ENCODE measurements around the gene SCNN1G. TPM values are rescaled to one million over a fixed set of nuclear protein-coding genes. Genes with fewer than 3 reads are reported as not detected.

The SCNN1G gene
- total and polyA plus RNA-seq, 2 of the 13 experiments (the other 11 are each of a cell fraction or from before 2014, with no cell fraction given): not detected

DNA sequence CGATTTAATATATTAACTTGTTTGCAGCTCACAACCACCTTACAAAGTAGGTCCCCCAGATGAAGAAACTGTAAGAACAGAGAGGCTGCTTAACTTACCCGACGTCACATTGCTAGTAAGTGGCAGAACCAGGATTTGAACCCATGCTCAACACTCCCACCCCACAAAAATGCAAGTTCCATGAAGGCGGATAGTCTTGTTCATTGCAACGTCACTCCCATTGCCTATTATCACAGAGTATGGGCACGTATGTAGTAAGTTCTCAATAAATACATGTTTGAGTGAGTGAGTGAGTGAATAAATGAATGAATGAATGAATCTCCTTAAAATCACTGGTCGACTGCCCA is 34.4 kb upstream of the SCNN1G start:
- ChIA-PET CTCF (ENCODE audit: low intra/inter-chr PET ratio, low total read pairs) (no interaction called here), POLR2A (interaction anchor here (1.4 to 2.3 kb wide), 4 partner anchors 13 to 54 kb away, joined by 5 to 11 read pairs (median 5); no protein-coding TSS in a partner anchor)
- DNase-seq (ENCODE audit: low spot score) (no peak), ATAC-seq (no peak), FAIRE-seq (no peak)
- H4K20me1 ChIP-seq (ENCODE audit: insufficient read depth, low read length): peaks cover 7% of the 10 kb centered on the region; the same call in 1 of the 2 replicates
- 27% methylated on average over 7 of the region's 7 CpGs for WGBS (ENCODE audit: low lambda C conversion rate)
- H3K4me1 ChIP-seq (ENCODE audit: insufficient read depth, low read length): peaks cover 74% of the 10 kb centered on the region
- H3K9me3 ChIP-seq (ENCODE audit: low read length): no peaks in the 10 kb centered on the region
- H3K36me3 ChIP-seq (replicated peaks in 1 of 2; ENCODE audit: control insufficient read depth in 1 of 2, insufficient read depth in 2 of 2, low read length in 2 of 2): no peaks in the 10 kb centered on the region; a peak in 1 of 5 replicates
- peak overlapping the region; percentile 74 for H3K27ac ChIP-seq (ENCODE audit: extremely low read length, insufficient read depth, low read length)
- H2AFZ ChIP-seq (ENCODE audit: low read length): no peak overlapping the region
- peaks cover 0 to 5% of the 10 kb centered on the region in 2 experiments; a peak in 1 of 5 replicates for H3K27me3 ChIP-seq (ENCODE audit: control insufficient read depth in 1 of 2, insufficient read depth in 2 of 2, low read length in 2 of 2)
- H3K79me2 ChIP-seq (ENCODE audit: insufficient read depth, low read length): peaks cover 55% of the 10 kb centered on the region
- peak overlapping the region; percentile 85 for H3K9ac ChIP-seq (ENCODE audit: insufficient read depth, low read depth, low read length)
- in situ Hi-C loops (cut with HindIII; ENCODE audit: extremely low pct_ligation_motif_present, low pct_unique_long_range_greater_than_20kb): loop anchor here (10.0 kb wide), 1 partner anchor 63 kb away; no protein-coding TSS in a partner anchor
- peak overlapping the region; percentile 87 for H3K4me2 ChIP-seq (ENCODE audit: low read depth, low read length)
- BruUV-seq (replicated peaks): no TSS peak
- intact Hi-C loops (cut with micrococcal nuclease; ENCODE audit: unreplicated experiment): no loop called here
- peak overlapping the region; percentile 95 to 99 (median 95) for H3K4me3 ChIP-seq (replicated peaks in 1 of 3; ENCODE audit: insufficient read depth in 1 of 3, low read depth in 2 of 3, low read length in 3 of 3)
- no peak for TF ChIP-seq ZNF101 (CRISPR knock-in tag; IDR thresholded peaks at IDR 0.05; ENCODE audit: borderline replicate concordance, low read depth)
- no peak for TF ChIP-seq ZNF326 (CRISPR knock-in tag; IDR thresholded peaks at IDR 0.05; ENCODE audit: borderline replicate concordance)
- peak; percentile 5; the same call in 1 of the 2 replicates for TF ChIP-seq ZNF850 (CRISPR knock-in tag; conservative IDR thresholded peaks at IDR 0.05)
- 0 out of 2 replicates have a peak, but pooled peaks have one; percentile 16 for TF ChIP-seq SRY (CRISPR knock-in tag; IDR thresholded peaks at IDR 0.05)
- TF ChIP-seq HMGXB4 (CRISPR knock-in tag; IDR thresholded peaks at IDR 0.05; ENCODE audit: borderline replicate concordance in 1 of 2, low read depth in 1 of 2): no peak
- no peak for TF ChIP-seq RXRA (CRISPR knock-in tag; IDR thresholded peaks at IDR 0.05)
- no peak for TF ChIP-seq ZBTB38 (CRISPR knock-in tag; IDR thresholded peaks at IDR 0.05)
- peak; percentile 45; the same call in 1 of the 2 replicates for TF ChIP-seq ELF4 (CRISPR knock-in tag; IDR thresholded peaks at IDR 0.05; ENCODE audit: borderline replicate concordance)
- TF ChIP-seq HOXD1 (CRISPR knock-in tag; IDR thresholded peaks at IDR 0.05): no peak
- no peak for TF ChIP-seq ZNF607 (CRISPR knock-in tag; IDR thresholded peaks at IDR 0.05; ENCODE audit: borderline replicate concordance)
- TF ChIP-seq RAD51 (IDR thresholded peaks at IDR 0.05; ENCODE audit: borderline replicate concordance): no peak
- peak; percentile 96 for TF ChIP-seq ZMYM3 (CRISPR knock-in tag; IDR thresholded peaks at IDR 0.05)
- TF ChIP-seq MAFK (conservative IDR thresholded peaks at IDR 0.05 in 1 of 2, IDR thresholded peaks at IDR 0.05 in 1 of 2; ENCODE audit: low read length in 2 of 2): no peak
- no peak for TF ChIP-seq ZNF660 (CRISPR knock-in tag; IDR thresholded peaks at IDR 0.05; ENCODE audit: borderline replicate concordance, low read depth)
- no peak for TF ChIP-seq ZNF644 (CRISPR knock-in tag; IDR thresholded peaks at IDR 0.05; ENCODE audit: low read depth)
- TF ChIP-seq NCOA1 (CRISPR knock-in tag; IDR thresholded peaks at IDR 0.05): peak; percentile 31; the same call in 1 of the 2 replicates
- 0 out of 2 replicates have a peak, but pooled peaks have one; percentile 27 for TF ChIP-seq ARID2 (CRISPR knock-in tag; IDR thresholded peaks at IDR 0.05; ENCODE audit: borderline replicate concordance)
- no peak for TF ChIP-seq LCORL (IDR thresholded peaks at IDR 0.05)
- 0 out of 2 replicates have a peak, but pooled peaks have one; percentile 10 for TF ChIP-seq LCORL (CRISPR knock-in tag; IDR thresholded peaks at IDR 0.05)
- no peak for TF ChIP-seq SOX6 (IDR thresholded peaks at IDR 0.05)
- 0 out of 2 replicates have a peak, but pooled peaks have one; percentile 5 for TF ChIP-seq SOX6 (CRISPR knock-in tag; IDR thresholded peaks at IDR 0.05)
- peak; percentile 74; the same call in 1 of the 2 replicates for TF ChIP-seq ZNF354B (CRISPR knock-in tag; IDR thresholded peaks at IDR 0.05)
- 0 out of 2 replicates have a peak, but pooled peaks have one; percentile 22 for TF ChIP-seq TP53 (CRISPR knock-in tag; conservative IDR thresholded peaks at IDR 0.05)
- TF ChIP-seq DNMT1 (CRISPR knock-in tag; IDR thresholded peaks at IDR 0.05): no peak
- no peak for TF ChIP-seq ZNF839 (CRISPR knock-in tag; IDR thresholded peaks at IDR 0.05; ENCODE audit: borderline replicate concordance)
- 0 out of 2 replicates have a peak, but pooled peaks have one; percentile 48 for TF ChIP-seq MTF2 (CRISPR knock-in tag; IDR thresholded peaks at IDR 0.05; ENCODE audit: borderline replicate concordance)

Data from HepG2 (cell line).